Smooth muscle cell (in vitro differentiated cells): Measurements from ENCODE around the gene MYMK. TPM values are rescaled to one million over a fixed set of nuclear protein-coding genes. Genes with fewer than 3 reads are reported as not detected.

Source experiments
- DNase-seq: peaks from one replicate; lab custom pipeline; 2025; ENCODE audit not compliant: unreplicated experiment; lab: John Stamatoyannopoulos, UW
- H2AFZ ChIP-seq: fragments of 200-600 bp; sonication (generic); 2 replicates; pipeline ENCODE4 v1.6.0; 2016; ENCODE audit warnings: antibody characterized with exemption, low read depth, mild to moderate bottlenecking
- H3F3A ChIP-seq: fragments of 200-600 bp; sonication (generic); 2 replicates; pipeline ENCODE4 v1.6.0; 2017; ENCODE audit warnings: antibody characterized with exemption, low read depth
- H3K27ac ChIP-seq: fragments of 200-600 bp; sonication (generic); 2 replicates; pipeline ENCODE4 v1.5.1; 2016; ENCODE audit warnings: low read depth, mild to moderate bottlenecking
- H3K27me3 ChIP-seq: fragments of 200-600 bp; sonication (generic); 2 replicates; pipeline ENCODE4 v1.6.1; 2016; ENCODE audit warnings: low read depth, mild to moderate bottlenecking
- H3K36me3 ChIP-seq: fragments of 200-600 bp; sonication (generic); 2 replicates; pipeline ENCODE4 v1.5.1; 2016; ENCODE audit warnings: low read depth
- H3K4me1 ChIP-seq: fragments of 200-600 bp; sonication (generic); 2 replicates; pipeline ENCODE4 v1.5.1; 2016; ENCODE audit warnings: low read depth
- H3K4me2 ChIP-seq: fragments of 200-600 bp; sonication (generic); 2 replicates; pipeline ENCODE4 v1.6.0; 2016; ENCODE audit warnings: mild to moderate bottlenecking
- H3K4me3 ChIP-seq: fragments of 200-600 bp; sonication (generic); 2 replicates; pipeline ENCODE4 v1.5.1; 2016; ENCODE audit warnings: mild to moderate bottlenecking
- H3K79me2 ChIP-seq: fragments of 200-600 bp; sonication (generic); 2 replicates; pipeline ENCODE4 v1.6.0; 2016; ENCODE audit warnings: low read depth, mild to moderate bottlenecking
- H3K9ac ChIP-seq: fragments of 200-600 bp; sonication (generic); 2 replicates; pipeline ENCODE4 v1.6.0; 2016; ENCODE audit warnings: low read depth
- H3K9me3 ChIP-seq: fragments of 200-600 bp; sonication (generic); replicated peaks from 2 replicates; pipeline ENCODE4 v1.5.1; 2016; ENCODE audit warnings: low read depth
- H4K20me1 ChIP-seq: fragments of 200-600 bp; sonication (generic); 2 replicates; pipeline ENCODE4 v1.6.0; 2016; ENCODE audit warnings: low read depth
- CTCF ChIP-seq: fragments of 200-600 bp; sonication (generic); IDR thresholded peaks from 2 replicates; pipeline ENCODE4 v1.5.1; 2017; ENCODE audit warnings: borderline replicate concordance, mild to moderate bottlenecking, antibody characterized with exemption; ENCODE audit not compliant: insufficient read depth, poor library complexity, severe bottlenecking
- WGBS: methylation state at CpG from one replicate; pipeline ENCODE4 v1.1.7; 2016; ENCODE audit warnings: low lambda C conversion rate; 5-methylcytosine and 5-hydroxymethylcytosine counted together
- polyA plus RNA-seq: library from polyadenylated mRNA; unstranded; fragments of >200 nt; fragmentation: Nextera tagmentation; extraction: Ambion mirVana; gene quantifications from 2 replicates; pipeline ENCODE4 v1.2.1, GENCODE V29; 2016
- total RNA-seq: library from RNA; depleted of rRNA; stranded (reverse); fragments of >200 nt; gene quantifications from 2 replicates; pipeline ENCODE4 v1.2.3, GENCODE V29; 2014

Gene MYMK
- total and polyA plus RNA-seq, 2 experiments from 2014 or later, result not detected

GRCh38 chr9:133492061-133493021 lies 32.4 kb downstream of the MYMK start:
- H3K27me3 ChIP-seq, result no peaks in the 10 kb centered on the region
- no peak overlapping the region for H3K4me3 ChIP-seq
- H3K79me2 ChIP-seq, result no peaks in the 10 kb centered on the region
- no peak for DNase-seq
- H2AFZ ChIP-seq, result no peak overlapping the region
- H3K27ac ChIP-seq, result no peak overlapping the region
- 92% methylated on average over 33 of the region's 33 CpGs for WGBS
- no peaks in the 10 kb centered on the region for H3K9me3 ChIP-seq
- H4K20me1 ChIP-seq, result no peaks in the 10 kb centered on the region
- no peaks in the 10 kb centered on the region for H3K4me1 ChIP-seq
- no peaks in the 10 kb centered on the region for H3K36me3 ChIP-seq
- H3K4me2 ChIP-seq, result no peak overlapping the region
- no peak for TF ChIP-seq CTCF
- no peak overlapping the region for H3K9ac ChIP-seq
- no peaks in the 10 kb centered on the region for H3F3A ChIP-seq

GRCh38 chr9:133491656-133491925 lies 33.2 kb downstream of the MYMK start:
- no peaks in the 10 kb centered on the region for H3K27me3 ChIP-seq
- no peak for DNase-seq
- no peaks in the 10 kb centered on the region for H3K79me2 ChIP-seq
- H3K4me2 ChIP-seq, result no peak overlapping the region
- H3K9ac ChIP-seq, result no peak overlapping the region
- no peak overlapping the region for H2AFZ ChIP-seq
- no peaks in the 10 kb centered on the region for H3K36me3 ChIP-seq
- no peaks in the 10 kb centered on the region for H3K4me1 ChIP-seq
- no peaks in the 10 kb centered on the region for H3K9me3 ChIP-seq
- H3F3A ChIP-seq, result no peaks in the 10 kb centered on the region
- 97% methylated on average over 8 of the region's 8 CpGs for WGBS
- no peak for TF ChIP-seq CTCF
- H4K20me1 ChIP-seq, result no peaks in the 10 kb centered on the region
- H3K4me3 ChIP-seq, result no peak overlapping the region
- no peak overlapping the region for H3K27ac ChIP-seq

GRCh38 chr9:133490865-133491655 lies 33.7 kb downstream of the MYMK start:
- no peak overlapping the region for H3K4me3 ChIP-seq
- no peak for TF ChIP-seq CTCF
- DNase-seq, result no peak

More at GRCh38 chr9:133490865-133491655, 33.7 kb downstream of the MYMK start:
- H3K4me1 ChIP-seq, result no peaks in the 10 kb centered on the region
- no peak overlapping the region for H2AFZ ChIP-seq
- no peak overlapping the region for H3K27ac ChIP-seq
- H3K27me3 ChIP-seq, result no peaks in the 10 kb centered on the region
- H3F3A ChIP-seq, result no peaks in the 10 kb centered on the region
- no peaks in the 10 kb centered on the region for H3K36me3 ChIP-seq
- no peak overlapping the region for H3K4me2 ChIP-seq
- H3K9ac ChIP-seq, result no peak overlapping the region
- WGBS, result 96% methylated on average over 12 of the region's 12 CpGs
- H3K79me2 ChIP-seq, result no peaks in the 10 kb centered on the region
- no peaks in the 10 kb centered on the region for H3K9me3 ChIP-seq
- H4K20me1 ChIP-seq, result no peaks in the 10 kb centered on the region
